HUDEP-2 (cell line): ENCODE data around the gene SRSF12.

Source experiments
- DNase-seq, 76 experiments: peaks; one replicate each; lab custom pipeline; 2025; ENCODE audit not compliant: unreplicated experiment in 76 of 76; lab: John Stamatoyannopoulos, UW

The SRSF12 gene

GRCh38 chr6:89117211-89118108 lies at the start of gene SRSF12:
TSS of gene SRSF12 (minus strand) at chr6:89118071. CDS start at chr6:89117887, 184 bp downstream.
- peak in 9 of 76 experiments; percentile 4 to 43 (median 13) for DNase-seq

- DNase-seq = no peak
Measured at GRCh38 chr6:89162047-89162371, 44.1 kb upstream of the SRSF12 start.

GRCh38 chr6:89161326-89162046 lies 43.6 kb upstream of the SRSF12 start:
- no peak for DNase-seq

GRCh38 chr6:89160331-89161092 lies 42.6 kb upstream of the SRSF12 start:
- no peak for DNase-seq

GRCh38 chr6:89154131-89154530 lies 36.3 kb upstream of the SRSF12 start:
- no peak for DNase-seq

GRCh38 chr6:89148016-89148750 lies 30.3 kb upstream of the SRSF12 start:
- peak in 2 of 76 experiments; percentile 16 to 23 for DNase-seq

- DNase-seq = peak in 4 of 76 experiments; percentile 8 to 25 (median 17)
Measured at GRCh38 chr6:89146718-89147700, 29.1 kb upstream of the SRSF12 start.

GRCh38 chr6:89145956-89146717 lies 28.3 kb upstream of the SRSF12 start, which contains the start of gene PM20D2:
TSS of gene PM20D2 (plus strand) at chr6:89146055. CDS start at chr6:89146145, 90 bp downstream.
- DNase-seq = peak in 53 of 76 experiments; percentile 14 to 79 (median 42)

GRCh38 chr6:89145091-89145955 lies 27.5 kb upstream of the SRSF12 start:
- DNase-seq = peak in 3 of 76 experiments; percentile 25 to 43 (median 39)

- peak in 32 of 76 experiments; percentile 7 to 78 (median 33) for DNase-seq
Measured at GRCh38 chr6:89144354-89144906, 26.6 kb upstream of the SRSF12 start.

GRCh38 chr6:89140347-89141156 lies 22.7 kb upstream of the SRSF12 start:
- no peak for DNase-seq

- no peak for DNase-seq
Measured at GRCh38 chr6:89139509-89140346, 21.9 kb upstream of the SRSF12 start.

GRCh38 chr6:89138173-89138572 lies 20.3 kb upstream of the SRSF12 start:
- no peak for DNase-seq

GRCh38 chr6:89134723-89135122 lies 16.9 kb upstream of the SRSF12 start:
- no peak for DNase-seq

- DNase-seq = no peak
Measured at GRCh38 chr6:89133981-89134380, 16.1 kb upstream of the SRSF12 start.
